Measurements from ENCODE around the gene C9orf72. TPM values are rescaled to one million over a fixed set of nuclear protein-coding genes. Genes with fewer than 3 reads are reported as not detected.

Gene C9orf72
- total and polyA plus RNA-seq, 2 of the 4 experiments (the other 2 are of a cell fraction) = 2.0 to 3.4 TPM

GRCh38 chr9:27565696-27566095 is 7.6 kb downstream of the C9orf72 start:
- no peak overlapping the region for H4K8ac ChIP-seq (ENCODE audit: low read depth in 2 of 2, low read length in 2 of 2)
- H2BK15ac ChIP-seq (ENCODE audit: low read depth, low read length) = no peak overlapping the region
- H3K9ac ChIP-seq (ENCODE audit: low read depth, low read length) = no peak overlapping the region
- peak; percentile 84 for TF ChIP-seq NFE2L2 (IDR thresholded peaks at IDR 0.05; ENCODE audit: low read depth, low read length)
- TF ChIP-seq USF2 (IDR thresholded peaks at IDR 0.05; ENCODE audit: low read depth, low read length) = no peak
- H2AK5ac ChIP-seq (ENCODE audit: low read depth, low read length) = no peak overlapping the region
- H2AFZ ChIP-seq (replicated peaks; ENCODE audit: low read length, poor library complexity) = no peak overlapping the region
- H3K14ac ChIP-seq (replicated peaks; ENCODE audit: low read depth, low read length) = no peak overlapping the region
- H2AK9ac ChIP-seq (replicated peaks; ENCODE audit: low read depth, low read length, poor library complexity) = no peak overlapping the region
- no peaks in the 10 kb centered on the region for H3K27me3 ChIP-seq (ENCODE audit: control insufficient read depth, insufficient read depth, low read length)
- in situ Hi-C loops (cut with MboI; ENCODE audit: low sequenced_read_pairs) (no loop called here), dilution Hi-C loops (cut with HindIII; ENCODE audit: low sequenced_read_pairs, unreplicated experiment) (no loop called here), intact Hi-C loops (cut with micrococcal nuclease) (no loop called here)
- no peaks in the 10 kb centered on the region for H3K9me3 ChIP-seq (ENCODE audit: control insufficient read depth, insufficient read depth, low read length)
- ChIA-PET POLR2A (ENCODE audit: unreplicated experiment) (no interaction called here), CTCF (no interaction called here)
- H3K36me3 ChIP-seq (ENCODE audit: control insufficient read depth, insufficient read depth, low read length) = 0 out of 2 replicates have a peak, but pooled peaks cover 1% of the 10 kb centered on the region
- no peaks in the 10 kb centered on the region for H4K20me1 ChIP-seq (ENCODE audit: insufficient read depth, low read length)
- no peak overlapping the region for H3K4ac ChIP-seq (ENCODE audit: low read depth, low read length)
- no TSS peak for BruUV-seq (replicated peaks)
- no peak overlapping the region for H2BK5ac ChIP-seq (ENCODE audit: low read depth, low read length, poor library complexity, severe bottlenecking)
- no peak overlapping the region for H3K4me2 ChIP-seq (ENCODE audit: low read depth, low read length)
- H3K9me1 ChIP-seq (ENCODE audit: insufficient read depth, low read length) = no peaks in the 10 kb centered on the region
- no peak for DNase-seq
- H3K18ac ChIP-seq (ENCODE audit: low read depth, low read length) = no peak overlapping the region
- H2BK120ac ChIP-seq (ENCODE audit: low read depth, low read length) = no peak overlapping the region
- no peak overlapping the region for H3K27ac ChIP-seq (ENCODE audit: insufficient read depth, low read length)
- no peak overlapping the region for H3K23ac ChIP-seq (ENCODE audit: low read depth, low read length)
- H3K56ac ChIP-seq (ENCODE audit: extremely low read depth, insufficient read depth, low read length) = no peak overlapping the region
- no peak for ATAC-seq (ENCODE audit: low read depth)
- H2BK20ac ChIP-seq (ENCODE audit: low read depth, low read length) = no peak overlapping the region
- no peak overlapping the region for H4K91ac ChIP-seq (ENCODE audit: insufficient read depth, low read depth, low read length)
- H3K79me1 ChIP-seq (ENCODE audit: low read depth in 1 of 2, low read length in 2 of 2) = 0 out of 4 replicates have a peak, but pooled peaks cover 0 to 3% of the 10 kb centered on the region in 2 experiments
- H3K4me3 ChIP-seq (ENCODE audit: insufficient read depth, low read depth, low read length) = no peak overlapping the region
- H4K5ac ChIP-seq (ENCODE audit: low read depth, low read length) = no peak overlapping the region
- no peaks in the 10 kb centered on the region for H3K4me1 ChIP-seq (ENCODE audit: control insufficient read depth, insufficient read depth, low read length)
